ENCODE results near the gene PIGK. TPM values are rescaled to one million over a fixed set of nuclear protein-coding genes. Genes with fewer than 3 reads are reported as not detected.
"Not testable (repeated sequence)": the region's sequence is repeated elsewhere in the genome, so short reads cannot be mapped to it uniquely, and the experiment has no call there.

The PIGK gene
- polyA plus RNA-seq, 4 donors: 2.7 to 23.9 (median 9.4) TPM

DNA sequence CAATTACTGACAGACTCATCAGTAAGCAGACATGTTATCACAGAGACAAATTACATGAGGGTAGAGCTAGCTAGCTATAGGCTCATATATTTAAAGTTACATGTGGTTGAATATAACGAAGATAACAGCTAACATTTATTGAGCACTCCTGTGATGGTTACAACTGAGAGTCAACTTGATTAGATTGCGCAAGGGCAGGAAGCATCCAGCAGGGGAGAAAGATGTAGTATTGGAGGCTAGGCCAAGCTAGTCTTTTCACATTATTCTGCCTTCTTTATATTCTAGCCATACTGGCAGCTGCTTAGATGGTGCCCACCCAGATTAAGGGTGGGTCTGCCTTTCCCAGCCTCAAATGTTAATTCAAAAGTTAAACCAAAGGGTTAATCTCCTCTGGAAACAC is 37.1 kb downstream of the PIGK start:
- Histone ChIP-seq H3K4me1 (ENCODE audit: control insufficient read depth in 3 of 3, insufficient read depth in 2 of 3, low read depth in 1 of 3, low read length in 2 of 3) (no peaks in the 10 kb centered on the region), H3K27me3 (ENCODE audit: control insufficient read depth in 3 of 3, insufficient read depth in 3 of 3, low read length in 3 of 3) (no peaks in the 10 kb centered on the region), H3K27ac (ENCODE audit: low read depth in 1 of 3, low read length in 2 of 3) (no peak overlapping the region), H3K4me3 (ENCODE audit: low read depth in 1 of 3, low read length in 3 of 3) (no peak overlapping the region), H3K36me3 (ENCODE audit: control insufficient read depth in 3 of 3, insufficient read depth in 2 of 3, low read depth in 1 of 3, low read length in 3 of 3) (peaks cover 0 to 2% (median 0%) of the 10 kb centered on the region in 3 donors), H3K9me3 (ENCODE audit: control insufficient read depth in 2 of 2, insufficient read depth in 1 of 2, low read depth in 1 of 2, low read length in 1 of 2) (peaks cover 0 to 13% of the 10 kb centered on the region in 2 donors)
- FAIRE-seq (no peak), DNase-seq (no peak)
- 93 to 96% (median 94%) methylated on average over 2 of the region's 2 CpGs for WGBS, 3 donors

DNA sequence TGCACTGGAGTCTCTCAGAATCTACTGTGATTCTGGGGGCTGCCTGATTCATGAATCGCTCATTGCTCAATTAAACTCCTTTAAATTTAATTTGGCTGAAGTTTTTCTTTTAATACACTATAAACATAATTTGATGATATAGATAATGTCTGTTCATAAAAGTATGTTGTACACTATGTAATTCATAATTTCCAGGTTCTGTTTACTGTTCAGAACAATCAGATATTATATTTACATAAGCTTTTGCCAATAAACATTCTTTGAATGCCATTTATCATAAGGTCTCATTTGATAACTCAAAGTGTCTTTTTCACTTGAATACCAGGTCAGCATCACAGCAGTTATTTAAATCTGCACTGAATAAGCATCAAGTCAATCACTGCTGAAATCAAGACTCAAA is 39.6 kb downstream of the PIGK start:
- Histone ChIP-seq H3K27ac (ENCODE audit: low read depth in 1 of 3, low read length in 2 of 3) (no peak overlapping the region), H3K4me3 (ENCODE audit: low read depth in 1 of 3, low read length in 3 of 3) (no peak overlapping the region), H3K9me3 (ENCODE audit: control insufficient read depth in 2 of 2, insufficient read depth in 1 of 2, low read depth in 1 of 2, low read length in 1 of 2) (peaks cover 0 to 16% of the 10 kb centered on the region in 2 donors), H3K4me1 (ENCODE audit: control insufficient read depth in 3 of 3, insufficient read depth in 2 of 3, low read depth in 1 of 3, low read length in 2 of 3) (no peaks in the 10 kb centered on the region), H3K36me3 (ENCODE audit: control insufficient read depth in 3 of 3, insufficient read depth in 2 of 3, low read depth in 1 of 3, low read length in 3 of 3) (no peaks in the 10 kb centered on the region), H3K27me3 (ENCODE audit: control insufficient read depth in 3 of 3, insufficient read depth in 3 of 3, low read length in 3 of 3) (no peaks in the 10 kb centered on the region)
- DNase-seq (no peak), FAIRE-seq (no peak)
- WGBS, 3 donors: 96 to 100% (median 98%) methylated on average over 1 of the region's 1 CpG

DNA sequence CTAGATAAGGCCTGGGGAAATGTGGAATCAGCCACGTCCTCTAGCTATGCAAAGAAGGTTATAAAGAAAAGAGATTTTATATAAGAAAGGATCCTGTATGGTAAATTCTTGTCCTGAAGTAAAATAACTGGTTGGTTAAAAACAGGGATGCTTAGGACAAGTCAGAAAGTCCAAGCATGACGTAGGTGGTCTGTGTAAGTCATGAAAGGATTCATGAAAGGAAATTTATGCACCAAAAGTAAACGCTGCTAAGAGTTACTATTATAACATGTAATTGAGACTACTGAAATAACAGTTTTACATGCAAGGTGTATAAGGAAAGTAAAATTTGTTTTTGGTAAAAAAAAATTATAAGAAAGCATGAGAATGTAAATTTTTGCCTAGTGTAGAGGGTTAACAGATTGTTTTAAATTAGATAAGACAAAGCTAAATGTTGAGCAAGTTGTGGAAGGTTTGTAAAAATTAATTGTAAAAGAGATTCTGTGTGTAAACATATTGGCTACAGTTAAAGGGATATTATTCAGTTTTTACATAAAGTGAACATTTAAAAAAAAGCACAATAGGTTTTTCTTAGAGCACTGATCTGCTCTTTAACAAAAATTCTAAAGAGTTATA is 43.9 kb downstream of the PIGK start:
- H3K9me3 ChIP-seq (ENCODE audit: control insufficient read depth in 2 of 2, insufficient read depth in 1 of 2, low read depth in 1 of 2, low read length in 1 of 2): peaks cover 0 to 19% of the 10 kb centered on the region in 2 donors
- H3K4me3 ChIP-seq (ENCODE audit: low read depth in 1 of 3, low read length in 3 of 3): no peak overlapping the region
- 91 to 92% (median 92%) methylated on average over 3 of the region's 3 CpGs for WGBS, 3 donors
- no peak for FAIRE-seq
- no peaks in the 10 kb centered on the region for H3K36me3 ChIP-seq (ENCODE audit: control insufficient read depth in 3 of 3, insufficient read depth in 2 of 3, low read depth in 1 of 3, low read length in 3 of 3)
- no peak overlapping the region for H3K27ac ChIP-seq (ENCODE audit: low read depth in 1 of 3, low read length in 2 of 3)
- DNase-seq: no peak
- H3K4me1 ChIP-seq (ENCODE audit: control insufficient read depth in 3 of 3, insufficient read depth in 2 of 3, low read depth in 1 of 3, low read length in 2 of 3): no peaks in the 10 kb centered on the region
- no peaks in the 10 kb centered on the region for H3K27me3 ChIP-seq (ENCODE audit: control insufficient read depth in 3 of 3, insufficient read depth in 3 of 3, low read length in 3 of 3)

- peak in 1 of 2 donors; percentile 2 for DNase-seq
- peaks cover 0 to 10% of the 10 kb centered on the region in 2 donors for H3K9me3 ChIP-seq (ENCODE audit: control insufficient read depth in 2 of 2, insufficient read depth in 1 of 2, low read depth in 1 of 2, low read length in 1 of 2)
- H3K4me3 ChIP-seq (ENCODE audit: low read depth in 1 of 3, low read length in 3 of 3): no peak overlapping the region
- no peaks in the 10 kb centered on the region for H3K36me3 ChIP-seq (ENCODE audit: control insufficient read depth in 3 of 3, insufficient read depth in 2 of 3, low read depth in 1 of 3, low read length in 3 of 3)
- H3K27ac ChIP-seq (ENCODE audit: low read depth in 1 of 3, low read length in 2 of 3): no peak overlapping the region
- FAIRE-seq: no peak
- 65 to 86% (median 79%) methylated on average over 2 of the region's 2 CpGs for WGBS, 3 donors
- no peaks in the 10 kb centered on the region for H3K4me1 ChIP-seq (ENCODE audit: control insufficient read depth in 3 of 3, insufficient read depth in 2 of 3, low read depth in 1 of 3, low read length in 2 of 3)
- no peaks in the 10 kb centered on the region for H3K27me3 ChIP-seq (ENCODE audit: control insufficient read depth in 3 of 3, insufficient read depth in 3 of 3, low read length in 3 of 3)
Measured at GRCh38 chr1:77170687-77171086, 48.5 kb downstream of the PIGK start.

- FAIRE-seq: no peak
Measured at GRCh38 chr1:77168358-77168757, 50.9 kb downstream of the PIGK start.

GRCh38 chr1:77164434-77164944 is 54.7 kb downstream of the PIGK start:
- Histone ChIP-seq H3K4me3 (ENCODE audit: low read depth in 1 of 3, low read length in 3 of 3) (no peak overlapping the region), H3K4me1 (ENCODE audit: control insufficient read depth in 3 of 3, insufficient read depth in 2 of 3, low read depth in 1 of 3, low read length in 2 of 3) (no peaks in the 10 kb centered on the region), H3K36me3 (ENCODE audit: control insufficient read depth in 3 of 3, insufficient read depth in 2 of 3, low read depth in 1 of 3, low read length in 3 of 3) (no peaks in the 10 kb centered on the region), H3K27me3 (ENCODE audit: control insufficient read depth in 3 of 3, insufficient read depth in 3 of 3, low read length in 3 of 3) (no peaks in the 10 kb centered on the region), H3K27ac (ENCODE audit: low read depth in 1 of 3, low read length in 2 of 3) (no peak overlapping the region), H3K9me3 (ENCODE audit: control insufficient read depth in 2 of 2, insufficient read depth in 1 of 2, low read depth in 1 of 2, low read length in 1 of 2) (peaks cover 0 to 5% of the 10 kb centered on the region in 2 donors)
- FAIRE-seq: no peak
- no peak for DNase-seq
- 81 to 89% (median 84%) methylated on average over 5 of the region's 5 CpGs for WGBS, 3 donors

More at GRCh38 chr1:77168358-77168757, 50.9 kb downstream of the PIGK start:
- no peak overlapping the region for H3K4me3 ChIP-seq (ENCODE audit: low read depth in 1 of 3, low read length in 3 of 3)
- no peaks in the 10 kb centered on the region for H3K27me3 ChIP-seq (ENCODE audit: control insufficient read depth in 3 of 3, insufficient read depth in 3 of 3, low read length in 3 of 3)
- H3K4me1 ChIP-seq (ENCODE audit: control insufficient read depth in 3 of 3, insufficient read depth in 2 of 3, low read depth in 1 of 3, low read length in 2 of 3): no peaks in the 10 kb centered on the region
- peaks cover 0 to 3% of the 10 kb centered on the region in 2 donors for H3K9me3 ChIP-seq (ENCODE audit: control insufficient read depth in 2 of 2, insufficient read depth in 1 of 2, low read depth in 1 of 2, low read length in 1 of 2)
- no peak overlapping the region for H3K27ac ChIP-seq (ENCODE audit: low read depth in 1 of 3, low read length in 2 of 3)
- H3K36me3 ChIP-seq (ENCODE audit: control insufficient read depth in 3 of 3, insufficient read depth in 2 of 3, low read depth in 1 of 3, low read length in 3 of 3): no peaks in the 10 kb centered on the region
- no peak for DNase-seq
- 96 to 100% (median 98%) methylated on average over 1 of the region's 1 CpG for WGBS, 3 donors

DNA sequence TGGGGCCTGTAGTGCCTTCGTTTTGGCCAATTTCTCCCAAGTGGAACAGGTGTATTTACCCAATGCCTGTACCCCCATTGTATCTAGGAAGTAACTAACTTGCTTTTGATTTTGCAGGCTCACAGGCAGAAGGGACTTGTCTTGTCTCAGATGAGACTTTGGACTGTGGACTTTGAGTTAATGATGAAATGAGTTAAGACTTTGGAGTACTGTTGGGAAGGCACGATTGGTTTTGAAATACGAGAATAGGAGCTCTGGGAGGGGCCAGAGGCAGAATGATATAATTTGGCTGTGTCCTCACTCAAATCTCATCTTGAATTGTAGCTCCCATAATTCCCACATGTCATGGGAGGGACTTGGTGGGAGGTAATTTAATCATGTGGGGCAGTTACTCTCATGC is 59.5 kb downstream of the PIGK start:
- H3K36me3 ChIP-seq (ENCODE audit: control insufficient read depth in 3 of 3, insufficient read depth in 2 of 3, low read depth in 1 of 3, low read length in 3 of 3); H3K27ac ChIP-seq (ENCODE audit: low read depth in 1 of 3, low read length in 2 of 3); FAIRE-seq; H3K27me3 ChIP-seq (ENCODE audit: control insufficient read depth in 3 of 3, insufficient read depth in 3 of 3, low read length in 3 of 3); H3K4me1 ChIP-seq (ENCODE audit: control insufficient read depth in 3 of 3, insufficient read depth in 2 of 3, low read depth in 1 of 3, low read length in 2 of 3); H3K4me3 ChIP-seq (ENCODE audit: low read depth in 1 of 3, low read length in 3 of 3); H3K9me3 ChIP-seq (ENCODE audit: control insufficient read depth in 2 of 2, insufficient read depth in 1 of 2, low read depth in 1 of 2, low read length in 1 of 2): not testable (repeated sequence)
- DNase-seq: peak in 1 of 2 donors; percentile 1
- WGBS, 3 donors: 81 to 89% (median 85%) methylated on average over 3 of the region's 3 CpGs

DNA sequence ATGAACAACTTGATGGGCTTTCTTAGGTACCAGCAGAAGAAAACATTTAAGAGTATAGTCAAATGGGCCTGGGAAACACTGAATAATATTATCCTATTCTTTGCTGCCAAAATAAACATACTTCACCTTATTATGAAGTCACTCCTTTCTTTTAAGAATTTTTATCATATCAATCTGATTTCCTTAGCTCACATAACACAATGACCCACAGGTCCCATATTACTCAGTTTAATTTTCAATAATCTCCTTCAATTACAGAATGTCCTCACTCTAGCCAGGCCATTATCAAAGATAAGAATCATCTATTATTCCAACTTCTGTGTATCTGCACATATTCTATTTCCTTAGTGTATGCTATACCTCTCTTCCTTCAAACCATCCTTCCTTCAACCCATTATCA is 63.0 kb downstream of the PIGK start:
- Histone ChIP-seq H3K27ac (ENCODE audit: low read depth in 1 of 3, low read length in 2 of 3) (no peak overlapping the region), H3K4me3 (ENCODE audit: low read depth in 1 of 3, low read length in 3 of 3) (no peak overlapping the region), H3K9me3 (ENCODE audit: control insufficient read depth in 2 of 2, insufficient read depth in 1 of 2, low read depth in 1 of 2, low read length in 1 of 2) (peaks cover 0 to 8% of the 10 kb centered on the region in 2 donors), H3K4me1 (ENCODE audit: control insufficient read depth in 3 of 3, insufficient read depth in 2 of 3, low read depth in 1 of 3, low read length in 2 of 3) (no peaks in the 10 kb centered on the region), H3K27me3 (ENCODE audit: control insufficient read depth in 3 of 3, insufficient read depth in 3 of 3, low read length in 3 of 3) (no peaks in the 10 kb centered on the region), H3K36me3 (ENCODE audit: control insufficient read depth in 3 of 3, insufficient read depth in 2 of 3, low read depth in 1 of 3, low read length in 3 of 3) (peaks cover 0 to 3% (median 0%) of the 10 kb centered on the region in 3 donors)
- no peak for DNase-seq
- FAIRE-seq: no peak

- no peak for DNase-seq
- Histone ChIP-seq H3K4me1 (ENCODE audit: control insufficient read depth in 3 of 3, insufficient read depth in 2 of 3, low read depth in 1 of 3, low read length in 2 of 3) (no peaks in the 10 kb centered on the region), H3K36me3 (ENCODE audit: control insufficient read depth in 3 of 3, insufficient read depth in 2 of 3, low read depth in 1 of 3, low read length in 3 of 3) (no peaks in the 10 kb centered on the region), H3K27ac (ENCODE audit: low read depth in 1 of 3, low read length in 2 of 3) (no peak overlapping the region), H3K27me3 (ENCODE audit: control insufficient read depth in 3 of 3, insufficient read depth in 3 of 3, low read length in 3 of 3) (no peaks in the 10 kb centered on the region), H3K9me3 (ENCODE audit: control insufficient read depth in 2 of 2, insufficient read depth in 1 of 2, low read depth in 1 of 2, low read length in 1 of 2) (no peaks in the 10 kb centered on the region), H3K4me3 (ENCODE audit: low read depth in 1 of 3, low read length in 3 of 3) (no peak overlapping the region)
- no peak for FAIRE-seq
- WGBS, 3 donors: 94 to 99% (median 97%) methylated on average over 5 of the region's 5 CpGs
Measured at GRCh38 chr1:77146270-77146669, 73.0 kb downstream of the PIGK start.

Measured in small intestine (tissue), 7 donors.